ENCODE results near the gene ELFN1. TPM values are rescaled to one million over a fixed set of nuclear protein-coding genes. Genes with fewer than 3 reads are reported as not detected.

Gene ELFN1
- total and polyA plus RNA-seq, 4 donors, result 0.43 to 3.5 (median 3.4) TPM

DNA sequence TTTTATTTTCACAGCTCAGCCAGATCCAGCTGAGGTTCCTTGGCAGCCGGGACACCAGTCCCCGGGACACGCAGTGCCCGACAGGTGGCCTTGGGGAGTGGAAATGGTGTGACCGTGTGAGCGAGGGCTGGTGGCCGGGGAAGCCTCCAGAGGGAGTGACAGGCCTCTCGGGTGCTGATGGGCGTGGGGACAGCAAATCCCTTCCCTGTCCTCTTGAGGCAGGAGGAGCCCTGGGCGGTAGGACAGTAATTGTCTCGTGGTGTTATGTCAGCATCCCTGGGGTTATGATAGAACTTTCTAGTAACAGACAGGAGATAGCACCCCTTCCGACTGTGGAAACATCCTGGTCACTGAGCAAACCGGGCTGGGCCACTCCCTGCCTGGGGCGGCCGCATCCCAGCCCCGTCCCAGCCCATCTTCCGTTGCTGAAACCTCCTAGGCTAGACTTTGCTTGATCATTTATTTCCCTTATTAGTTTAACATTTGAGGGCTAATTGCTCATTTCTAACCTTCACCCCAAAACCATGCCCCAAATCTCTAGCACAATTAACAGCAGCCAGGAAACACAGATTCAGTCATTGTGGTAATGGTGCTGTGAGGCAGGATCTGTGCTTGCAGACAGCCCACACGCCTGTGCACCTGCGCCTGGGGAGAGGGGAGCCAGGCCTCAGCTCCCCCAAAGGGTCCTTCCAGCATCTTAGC lies 63.3 kb downstream of the ELFN1 start:
- no peak for TF ChIP-seq EGR1 (IDR thresholded peaks at IDR 0.05; ENCODE audit: low read depth in 2 of 2)
- no peak for TF ChIP-seq HNF4A (conservative IDR thresholded peaks at IDR 0.05)
- TF ChIP-seq JUND (IDR thresholded peaks at IDR 0.05), result no peak
- TF ChIP-seq HNF4G (IDR thresholded peaks at IDR 0.05), result no peak
- no peak for TF ChIP-seq NR2F2 (IDR thresholded peaks at IDR 0.05)
- TF ChIP-seq, protein P1, sequence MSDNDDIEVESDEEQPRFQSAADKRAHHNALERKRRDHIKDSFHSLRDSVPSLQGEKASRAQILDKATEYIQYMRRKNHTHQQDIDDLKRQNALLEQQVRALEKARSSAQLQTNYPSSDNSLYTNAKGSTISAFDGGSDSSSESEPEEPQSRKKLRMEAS (IDR thresholded peaks at IDR 0.05), result no peak
- TF ChIP-seq, protein P2, sequence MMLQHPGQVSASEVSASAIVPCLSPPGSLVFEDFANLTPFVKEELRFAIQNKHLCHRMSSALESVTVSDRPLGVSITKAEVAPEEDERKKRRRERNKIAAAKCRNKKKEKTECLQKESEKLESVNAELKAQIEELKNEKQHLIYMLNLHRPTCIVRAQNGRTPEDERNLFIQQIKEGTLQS (IDR thresholded peaks at IDR 0.05), result no peak
- TF ChIP-seq GABPA (IDR thresholded peaks at IDR 0.05 in 1 of 2, conservative IDR thresholded peaks at IDR 0.05 in 1 of 2), result no peak
- TF ChIP-seq RXRA (IDR thresholded peaks at IDR 0.05), result no peak
- TF ChIP-seq, protein P3, sequence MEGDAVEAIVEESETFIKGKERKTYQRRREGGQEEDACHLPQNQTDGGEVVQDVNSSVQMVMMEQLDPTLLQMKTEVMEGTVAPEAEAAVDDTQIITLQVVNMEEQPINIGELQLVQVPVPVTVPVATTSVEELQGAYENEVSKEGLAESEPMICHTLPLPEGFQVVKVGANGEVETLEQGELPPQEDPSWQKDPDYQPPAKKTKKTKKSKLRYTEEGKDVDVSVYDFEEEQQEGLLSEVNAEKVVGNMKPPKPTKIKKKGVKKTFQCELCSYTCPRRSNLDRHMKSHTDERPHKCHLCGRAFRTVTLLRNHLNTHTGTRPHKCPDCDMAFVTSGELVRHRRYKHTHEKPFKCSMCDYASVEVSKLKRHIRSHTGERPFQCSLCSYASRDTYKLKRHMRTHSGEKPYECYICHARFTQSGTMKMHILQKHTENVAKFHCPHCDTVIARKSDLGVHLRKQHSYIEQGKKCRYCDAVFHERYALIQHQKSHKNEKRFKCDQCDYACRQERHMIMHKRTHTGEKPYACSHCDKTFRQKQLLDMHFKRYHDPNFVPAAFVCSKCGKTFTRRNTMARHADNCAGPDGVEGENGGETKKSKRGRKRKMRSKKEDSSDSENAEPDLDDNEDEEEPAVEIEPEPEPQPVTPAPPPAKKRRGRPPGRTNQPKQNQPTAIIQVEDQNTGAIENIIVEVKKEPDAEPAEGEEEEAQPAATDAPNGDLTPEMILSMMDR (IDR thresholded peaks at IDR 0.05; ENCODE audit: low read depth, low read length, missing input control), result no peak
- TF ChIP-seq TAF1 (conservative IDR thresholded peaks at IDR 0.05), result no peak
- TF ChIP-seq, protein P4, sequence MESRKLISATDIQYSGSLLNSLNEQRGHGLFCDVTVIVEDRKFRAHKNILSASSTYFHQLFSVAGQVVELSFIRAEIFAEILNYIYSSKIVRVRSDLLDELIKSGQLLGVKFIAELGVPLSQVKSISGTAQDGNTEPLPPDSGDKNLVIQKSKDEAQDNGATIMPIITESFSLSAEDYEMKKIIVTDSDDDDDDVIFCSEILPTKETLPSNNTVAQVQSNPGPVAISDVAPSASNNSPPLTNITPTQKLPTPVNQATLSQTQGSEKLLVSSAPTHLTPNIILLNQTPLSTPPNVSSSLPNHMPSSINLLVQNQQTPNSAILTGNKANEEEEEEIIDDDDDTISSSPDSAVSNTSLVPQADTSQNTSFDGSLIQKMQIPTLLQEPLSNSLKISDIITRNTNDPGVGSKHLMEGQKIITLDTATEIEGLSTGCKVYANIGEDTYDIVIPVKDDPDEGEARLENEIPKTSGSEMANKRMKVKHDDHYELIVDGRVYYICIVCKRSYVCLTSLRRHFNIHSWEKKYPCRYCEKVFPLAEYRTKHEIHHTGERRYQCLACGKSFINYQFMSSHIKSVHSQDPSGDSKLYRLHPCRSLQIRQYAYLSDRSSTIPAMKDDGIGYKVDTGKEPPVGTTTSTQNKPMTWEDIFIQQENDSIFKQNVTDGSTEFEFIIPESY (IDR thresholded peaks at IDR 0.05), result no peak
- TF ChIP-seq, protein P5, sequence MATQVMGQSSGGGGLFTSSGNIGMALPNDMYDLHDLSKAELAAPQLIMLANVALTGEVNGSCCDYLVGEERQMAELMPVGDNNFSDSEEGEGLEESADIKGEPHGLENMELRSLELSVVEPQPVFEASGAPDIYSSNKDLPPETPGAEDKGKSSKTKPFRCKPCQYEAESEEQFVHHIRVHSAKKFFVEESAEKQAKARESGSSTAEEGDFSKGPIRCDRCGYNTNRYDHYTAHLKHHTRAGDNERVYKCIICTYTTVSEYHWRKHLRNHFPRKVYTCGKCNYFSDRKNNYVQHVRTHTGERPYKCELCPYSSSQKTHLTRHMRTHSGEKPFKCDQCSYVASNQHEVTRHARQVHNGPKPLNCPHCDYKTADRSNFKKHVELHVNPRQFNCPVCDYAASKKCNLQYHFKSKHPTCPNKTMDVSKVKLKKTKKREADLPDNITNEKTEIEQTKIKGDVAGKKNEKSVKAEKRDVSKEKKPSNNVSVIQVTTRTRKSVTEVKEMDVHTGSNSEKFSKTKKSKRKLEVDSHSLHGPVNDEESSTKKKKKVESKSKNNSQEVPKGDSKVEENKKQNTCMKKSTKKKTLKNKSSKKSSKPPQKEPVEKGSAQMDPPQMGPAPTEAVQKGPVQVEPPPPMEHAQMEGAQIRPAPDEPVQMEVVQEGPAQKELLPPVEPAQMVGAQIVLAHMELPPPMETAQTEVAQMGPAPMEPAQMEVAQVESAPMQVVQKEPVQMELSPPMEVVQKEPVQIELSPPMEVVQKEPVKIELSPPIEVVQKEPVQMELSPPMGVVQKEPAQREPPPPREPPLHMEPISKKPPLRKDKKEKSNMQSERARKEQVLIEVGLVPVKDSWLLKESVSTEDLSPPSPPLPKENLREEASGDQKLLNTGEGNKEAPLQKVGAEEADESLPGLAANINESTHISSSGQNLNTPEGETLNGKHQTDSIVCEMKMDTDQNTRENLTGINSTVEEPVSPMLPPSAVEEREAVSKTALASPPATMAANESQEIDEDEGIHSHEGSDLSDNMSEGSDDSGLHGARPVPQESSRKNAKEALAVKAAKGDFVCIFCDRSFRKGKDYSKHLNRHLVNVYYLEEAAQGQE (IDR thresholded peaks at IDR 0.05), result no peak
- TF ChIP-seq YY1 (IDR thresholded peaks at IDR 0.05), result no peak
- no peak for TF ChIP-seq RAD21 (IDR thresholded peaks at IDR 0.05)
- TF ChIP-seq SP1 (IDR thresholded peaks at IDR 0.05), result no peak
- no peak overlapping the region for H3K27ac ChIP-seq (ENCODE audit: low read depth in 1 of 2, low read length in 2 of 2)
- H3K4me1 ChIP-seq (ENCODE audit: control insufficient read depth in 4 of 4, insufficient read depth in 4 of 4, low read length in 3 of 4), result no peaks in the 10 kb centered on the region
- peaks cover 0 to 9% (median 3%) of the 10 kb centered on the region in 4 donors for H3K9me3 ChIP-seq (ENCODE audit: control insufficient read depth in 4 of 4, low read length in 3 of 4)
- H3K36me3 ChIP-seq (ENCODE audit: control insufficient read depth in 4 of 4, insufficient read depth in 3 of 4, low read depth in 1 of 4, low read length in 3 of 4), result peaks cover 0 to 11% (median 6%) of the 10 kb centered on the region in 4 donors
- 85% methylated on average over 19 of the region's 19 CpGs for WGBS
- H3K27me3 ChIP-seq (ENCODE audit: control insufficient read depth in 4 of 4, insufficient read depth in 4 of 4, low read length in 3 of 4), result no peaks in the 10 kb centered on the region
- no peak overlapping the region for H3K9ac ChIP-seq (ENCODE audit: low read depth in 1 of 2, low read length in 2 of 2)
- H3K4me3 ChIP-seq (ENCODE audit: low read depth in 1 of 3, low read length in 3 of 3), result no peak overlapping the region
- no peak for DNase-seq (ENCODE audit: low spot score)
